ENCODE data around the gene NKX6-2. TPM values are rescaled to one million over a fixed set of nuclear protein-coding genes. Genes with fewer than 3 reads are reported as not detected.

The NKX6-2 gene
- total and polyA plus RNA-seq, 10 of the 15 experiments (the other 5 are each of a cell fraction or from before 2014, with no cell fraction given), result 0.45 to 1.8 TPM; not detected in 8

- TF ChIP-seq, protein P1, sequence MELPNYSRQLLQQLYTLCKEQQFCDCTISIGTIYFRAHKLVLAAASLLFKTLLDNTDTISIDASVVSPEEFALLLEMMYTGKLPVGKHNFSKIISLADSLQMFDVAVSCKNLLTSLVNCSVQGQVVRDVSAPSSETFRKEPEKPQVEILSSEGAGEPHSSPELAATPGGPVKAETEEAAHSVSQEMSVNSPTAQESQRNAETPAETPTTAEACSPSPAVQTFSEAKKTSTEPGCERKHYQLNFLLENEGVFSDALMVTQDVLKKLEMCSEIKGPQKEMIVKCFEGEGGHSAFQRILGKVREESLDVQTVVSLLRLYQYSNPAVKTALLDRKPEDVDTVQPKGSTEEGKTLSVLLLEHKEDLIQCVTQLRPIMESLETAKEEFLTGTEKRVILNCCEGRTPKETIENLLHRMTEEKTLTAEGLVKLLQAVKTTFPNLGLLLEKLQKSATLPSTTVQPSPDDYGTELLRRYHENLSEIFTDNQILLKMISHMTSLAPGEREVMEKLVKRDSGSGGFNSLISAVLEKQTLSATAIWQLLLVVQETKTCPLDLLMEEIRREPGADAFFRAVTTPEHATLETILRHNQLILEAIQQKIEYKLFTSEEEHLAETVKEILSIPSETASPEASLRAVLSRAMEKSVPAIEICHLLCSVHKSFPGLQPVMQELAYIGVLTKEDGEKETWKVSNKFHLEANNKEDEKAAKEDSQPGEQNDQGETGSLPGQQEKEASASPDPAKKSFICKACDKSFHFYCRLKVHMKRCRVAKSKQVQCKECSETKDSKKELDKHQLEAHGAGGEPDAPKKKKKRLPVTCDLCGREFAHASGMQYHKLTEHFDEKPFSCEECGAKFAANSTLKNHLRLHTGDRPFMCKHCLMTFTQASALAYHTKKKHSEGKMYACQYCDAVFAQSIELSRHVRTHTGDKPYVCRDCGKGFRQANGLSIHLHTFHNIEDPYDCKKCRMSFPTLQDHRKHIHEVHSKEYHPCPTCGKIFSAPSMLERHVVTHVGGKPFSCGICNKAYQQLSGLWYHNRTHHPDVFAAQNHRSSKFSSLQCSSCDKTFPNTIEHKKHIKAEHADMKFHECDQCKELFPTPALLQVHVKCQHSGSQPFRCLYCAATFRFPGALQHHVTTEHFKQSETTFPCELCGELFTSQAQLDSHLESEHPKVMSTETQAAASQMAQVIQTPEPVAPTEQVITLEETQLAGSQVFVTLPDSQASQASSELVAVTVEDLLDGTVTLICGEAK (IDR thresholded peaks at IDR 0.05; ENCODE audit: borderline replicate concordance), result no peak
- TF ChIP-seq, protein P2, sequence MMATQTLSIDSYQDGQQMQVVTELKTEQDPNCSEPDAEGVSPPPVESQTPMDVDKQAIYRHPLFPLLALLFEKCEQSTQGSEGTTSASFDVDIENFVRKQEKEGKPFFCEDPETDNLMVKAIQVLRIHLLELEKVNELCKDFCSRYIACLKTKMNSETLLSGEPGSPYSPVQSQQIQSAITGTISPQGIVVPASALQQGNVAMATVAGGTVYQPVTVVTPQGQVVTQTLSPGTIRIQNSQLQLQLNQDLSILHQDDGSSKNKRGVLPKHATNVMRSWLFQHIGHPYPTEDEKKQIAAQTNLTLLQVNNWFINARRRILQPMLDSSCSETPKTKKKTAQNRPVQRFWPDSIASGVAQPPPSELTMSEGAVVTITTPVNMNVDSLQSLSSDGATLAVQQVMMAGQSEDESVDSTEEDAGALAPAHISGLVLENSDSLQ (IDR thresholded peaks at IDR 0.05), result no peak
Observed at GRCh38 chr10:132738454-132739224, 47.3 kb downstream of the NKX6-2 start (continued).

GRCh38 chr10:132737390-132738048 is 48.4 kb downstream of the NKX6-2 start:
- Histone ChIP-seq H3K4me3 (no peak overlapping the region), H3K4me2 (ENCODE audit: control insufficient read depth, insufficient read depth) (no peak overlapping the region), H4K20me1 (ENCODE audit: control insufficient read depth, insufficient read depth) (no peaks in the 10 kb centered on the region), H2AFZ (ENCODE audit: control insufficient read depth, low read depth, low read length) (no peak overlapping the region), H3K27me3 (replicated peaks in 1 of 2; ENCODE audit: control insufficient read depth in 2 of 2, insufficient read depth in 2 of 2, low read length in 1 of 2) (no peaks in the 10 kb centered on the region), H3K4me1 (ENCODE audit: control insufficient read depth, insufficient read depth, low read length) (no peaks in the 10 kb centered on the region), H3K9me3 (replicated peaks; ENCODE audit: control insufficient read depth, insufficient read depth, low read length) (no peaks in the 10 kb centered on the region), H3K9ac (ENCODE audit: control insufficient read depth, insufficient read depth, low read length) (no peak overlapping the region), H3K36me3 (ENCODE audit: control insufficient read depth in 2 of 2, insufficient read depth in 2 of 2, low read length in 1 of 2) (no peaks in the 10 kb centered on the region; a peak in 1 of 4 replicates), H3K79me2 (ENCODE audit: control insufficient read depth, insufficient read depth, low read length) (no peaks in the 10 kb centered on the region), H3K27ac (ENCODE audit: control insufficient read depth, insufficient read depth) (no peak overlapping the region)
- ChIA-PET CTCF (no interaction called here), POLR2A (no interaction called here), RAD21 (ENCODE audit: unreplicated experiment) (no interaction called here), SMC1A (ENCODE audit: uncharacterized antibody, unreplicated experiment) (no interaction called here)
- DNase-seq (ENCODE audit: low read depth, low spot score) (no peak), FAIRE-seq (no peak), ATAC-seq (no peak)
- intact Hi-C loops (cut with micrococcal nuclease; ENCODE audit: unreplicated experiment) (no loop called here), in situ Hi-C loops (cut with MboI) (no loop called here)
- 76% methylated on average over 16 of the region's 16 CpGs for WGBS (ENCODE audit: insufficient coverage, insufficient replicate concordance, low lambda C conversion rate, missing lambda C conversion rate)
- no TSS peak for BruUV-seq (replicated peaks)
- TF ChIP-seq, protein P3, sequence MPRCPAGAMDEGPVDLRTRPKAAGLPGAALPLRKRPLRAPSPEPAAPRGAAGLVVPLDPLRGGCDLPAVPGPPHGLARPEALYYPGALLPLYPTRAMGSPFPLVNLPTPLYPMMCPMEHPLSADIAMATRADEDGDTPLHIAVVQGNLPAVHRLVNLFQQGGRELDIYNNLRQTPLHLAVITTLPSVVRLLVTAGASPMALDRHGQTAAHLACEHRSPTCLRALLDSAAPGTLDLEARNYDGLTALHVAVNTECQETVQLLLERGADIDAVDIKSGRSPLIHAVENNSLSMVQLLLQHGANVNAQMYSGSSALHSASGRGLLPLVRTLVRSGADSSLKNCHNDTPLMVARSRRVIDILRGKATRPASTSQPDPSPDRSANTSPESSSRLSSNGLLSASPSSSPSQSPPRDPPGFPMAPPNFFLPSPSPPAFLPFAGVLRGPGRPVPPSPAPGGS (IDR thresholded peaks at IDR 0.05; ENCODE audit: borderline replicate concordance, insufficient read depth, low read depth, low read length, poor library complexity, severe bottlenecking), result no peak
- TF ChIP-seq RAD51 (IDR thresholded peaks at IDR 0.05), result no peak
- no peak for TF ChIP-seq FOS (IDR thresholded peaks at IDR 0.05; ENCODE audit: borderline replicate concordance, extremely low read depth, insufficient read length)
- TF ChIP-seq, protein P4, sequence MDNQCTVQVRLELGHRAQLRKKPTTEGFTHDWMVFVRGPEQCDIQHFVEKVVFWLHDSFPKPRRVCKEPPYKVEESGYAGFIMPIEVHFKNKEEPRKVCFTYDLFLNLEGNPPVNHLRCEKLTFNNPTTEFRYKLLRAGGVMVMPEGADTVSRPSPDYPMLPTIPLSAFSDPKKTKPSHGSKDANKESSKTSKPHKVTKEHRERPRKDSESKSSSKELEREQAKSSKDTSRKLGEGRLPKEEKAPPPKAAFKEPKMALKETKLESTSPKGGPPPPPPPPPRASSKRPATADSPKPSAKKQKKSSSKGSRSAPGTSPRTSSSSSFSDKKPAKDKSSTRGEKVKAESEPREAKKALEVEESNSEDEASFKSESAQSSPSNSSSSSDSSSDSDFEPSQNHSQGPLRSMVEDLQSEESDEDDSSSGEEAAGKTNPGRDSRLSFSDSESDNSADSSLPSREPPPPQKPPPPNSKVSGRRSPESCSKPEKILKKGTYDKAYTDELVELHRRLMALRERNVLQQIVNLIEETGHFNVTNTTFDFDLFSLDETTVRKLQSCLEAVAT (IDR thresholded peaks at IDR 0.05), result no peak
- TF ChIP-seq, protein P5, sequence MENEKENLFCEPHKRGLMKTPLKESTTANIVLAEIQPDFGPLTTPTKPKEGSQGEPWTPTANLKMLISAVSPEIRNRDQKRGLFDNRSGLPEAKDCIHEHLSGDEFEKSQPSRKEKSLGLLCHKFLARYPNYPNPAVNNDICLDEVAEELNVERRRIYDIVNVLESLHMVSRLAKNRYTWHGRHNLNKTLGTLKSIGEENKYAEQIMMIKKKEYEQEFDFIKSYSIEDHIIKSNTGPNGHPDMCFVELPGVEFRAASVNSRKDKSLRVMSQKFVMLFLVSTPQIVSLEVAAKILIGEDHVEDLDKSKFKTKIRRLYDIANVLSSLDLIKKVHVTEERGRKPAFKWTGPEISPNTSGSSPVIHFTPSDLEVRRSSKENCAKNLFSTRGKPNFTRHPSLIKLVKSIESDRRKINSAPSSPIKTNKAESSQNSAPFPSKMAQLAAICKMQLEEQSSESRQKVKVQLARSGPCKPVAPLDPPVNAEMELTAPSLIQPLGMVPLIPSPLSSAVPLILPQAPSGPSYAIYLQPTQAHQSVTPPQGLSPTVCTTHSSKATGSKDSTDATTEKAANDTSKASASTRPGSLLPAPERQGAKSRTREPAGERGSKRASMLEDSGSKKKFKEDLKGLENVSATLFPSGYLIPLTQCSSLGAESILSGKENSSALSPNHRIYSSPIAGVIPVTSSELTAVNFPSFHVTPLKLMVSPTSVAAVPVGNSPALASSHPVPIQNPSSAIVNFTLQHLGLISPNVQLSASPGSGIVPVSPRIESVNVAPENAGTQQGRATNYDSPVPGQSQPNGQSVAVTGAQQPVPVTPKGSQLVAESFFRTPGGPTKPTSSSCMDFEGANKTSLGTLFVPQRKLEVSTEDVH (IDR thresholded peaks at IDR 0.05; ENCODE audit: low read depth, partially characterized antibody), result no peak

Measured in GM12878 (cell line).